PC-3 (cell line): ENCODE data around the gene PSG4. TPM values are rescaled to one million over a fixed set of nuclear protein-coding genes. Genes with fewer than 3 reads are reported as not detected.
"Not testable (repeated sequence)": the region's sequence is repeated elsewhere in the genome, so short reads cannot be mapped to it uniquely, and the experiment has no call there.

ENCODE experiments used
- ATAC-seq: fragments of 200-7000 bp; cut with Tn5 transposase; 2 replicates; pipeline ENCODE4 v1.9.1; 2020; ENCODE audit warnings: mild to moderate bottlenecking, moderate library complexity
- BruUV-seq: library from RNA; stranded (reverse); fragments of 400-500 nt; replicated peaks from 2 replicates; lab custom pipeline; 2021; lab: Mats Ljungman, UMichigan
- CTCF ChIA-PET: fragments of 300-600 bp; sonication (Branson Sonifier 250); formaldehyde crosslinking; loops from one replicate; lab custom pipeline; 2022; ENCODE audit warnings: antibody characterized with exemption; lab: Charles Lee
- POLR2A ChIA-PET: fragments of 300-600 bp; sonication (Branson Sonifier 250); formaldehyde crosslinking; loops from one replicate; lab custom pipeline; 2022; ENCODE audit warnings: antibody characterized with exemption; ENCODE audit not compliant: unreplicated experiment; lab: Charles Lee
- DNase-seq: peaks from one replicate; pipeline ENCODE4 v3.0.0-alpha.2; 2015
- H2AFZ ChIP-seq: fragments of 300-600 bp; sonication (generic); 2 replicates; pipeline ENCODE4 v1.6.0; 2016; ENCODE audit warnings: antibody characterized with exemption, low read length
- H3F3A ChIP-seq: fragments of 300-600 bp; sonication (generic); one replicate; pipeline ENCODE4 v1.6.0; 2017; ENCODE audit warnings: antibody characterized with exemption, low read length, control low read depth, mild to moderate bottlenecking; ENCODE audit not compliant: unreplicated experiment
- H3K27ac ChIP-seq: fragments of 300-600 bp; sonication (generic); 2 replicates; pipeline ENCODE4 v1.5.1; 2016; ENCODE audit warnings: mild to moderate bottlenecking, low read length
- H3K27me3 ChIP-seq: fragments of 300-600 bp; sonication (generic); 2 replicates; pipeline ENCODE4 v1.6.1; 2016; ENCODE audit warnings: low read length, mixed read lengths
- H3K36me3 ChIP-seq: fragments of 300-600 bp; sonication (generic); 2 replicates; pipeline ENCODE4 v1.6.1; 2016; ENCODE audit warnings: low read depth, mixed run types, low read length, mixed read lengths
- H3K4me1 ChIP-seq: fragments of 300-600 bp; sonication (generic); 2 replicates; pipeline ENCODE4 v1.5.1; 2016; ENCODE audit warnings: low read length; ENCODE audit not compliant: insufficient read depth
- H3K4me2 ChIP-seq: fragments of 300-600 bp; sonication (generic); 2 replicates; pipeline ENCODE4 v1.6.0; 2016; ENCODE audit warnings: low read length
- H3K4me3 ChIP-seq: fragments of 300-600 bp; sonication (generic); 2 replicates; pipeline ENCODE4 v1.5.1; 2016; ENCODE audit warnings: mild to moderate bottlenecking, low read length, mixed read lengths
- H3K79me2 ChIP-seq: fragments of 300-600 bp; sonication (generic); 2 replicates; pipeline ENCODE4 v1.6.1; 2017; ENCODE audit warnings: low read length, mixed read lengths
- H3K9ac ChIP-seq: fragments of 300-600 bp; sonication (generic); 2 replicates; pipeline ENCODE4 v1.6.0; 2016; ENCODE audit warnings: mild to moderate bottlenecking, low read length
- H3K9me2 ChIP-seq: fragments of 300-600 bp; sonication (generic); replicated peaks from 2 replicates; pipeline ENCODE4 v1.6.1; 2016; ENCODE audit warnings: mixed run types, low read length, mixed read lengths
- H3K9me3 ChIP-seq: fragments of 300-600 bp; sonication (generic); 2 replicates; pipeline ENCODE4 v1.6.1; 2016; ENCODE audit warnings: low read length, mixed read lengths
- H4K20me1 ChIP-seq: fragments of 300-600 bp; sonication (generic); 2 replicates; pipeline ENCODE4 v1.6.1; 2016; ENCODE audit warnings: low read length, mixed read lengths
- intact Hi-C: fragments of 100-400 bp; cut with micrococcal nuclease; formaldehyde crosslinking; loops from 2 replicates; pipeline ENCODE4 v1.9.0; 2023
- total RNA-seq: library from RNA; depleted of rRNA; stranded (reverse); fragments of >200 nt; gene quantifications from 2 replicates; pipeline ENCODE4 v1.2.3, GENCODE V29; 2014
- TF ChIP-seq, protein P1 (sequence below): fragments of 300-600 bp; sonication (generic); conservative IDR thresholded peaks from 2 replicates; pipeline ENCODE4 v1.5.1; 2017; ENCODE audit warnings: antibody characterized with exemption, low read depth, mild to moderate bottlenecking, low read length

PSG4 gene
- total RNA-seq, 1 experiment from 2014 or later, result not detected

DNA sequence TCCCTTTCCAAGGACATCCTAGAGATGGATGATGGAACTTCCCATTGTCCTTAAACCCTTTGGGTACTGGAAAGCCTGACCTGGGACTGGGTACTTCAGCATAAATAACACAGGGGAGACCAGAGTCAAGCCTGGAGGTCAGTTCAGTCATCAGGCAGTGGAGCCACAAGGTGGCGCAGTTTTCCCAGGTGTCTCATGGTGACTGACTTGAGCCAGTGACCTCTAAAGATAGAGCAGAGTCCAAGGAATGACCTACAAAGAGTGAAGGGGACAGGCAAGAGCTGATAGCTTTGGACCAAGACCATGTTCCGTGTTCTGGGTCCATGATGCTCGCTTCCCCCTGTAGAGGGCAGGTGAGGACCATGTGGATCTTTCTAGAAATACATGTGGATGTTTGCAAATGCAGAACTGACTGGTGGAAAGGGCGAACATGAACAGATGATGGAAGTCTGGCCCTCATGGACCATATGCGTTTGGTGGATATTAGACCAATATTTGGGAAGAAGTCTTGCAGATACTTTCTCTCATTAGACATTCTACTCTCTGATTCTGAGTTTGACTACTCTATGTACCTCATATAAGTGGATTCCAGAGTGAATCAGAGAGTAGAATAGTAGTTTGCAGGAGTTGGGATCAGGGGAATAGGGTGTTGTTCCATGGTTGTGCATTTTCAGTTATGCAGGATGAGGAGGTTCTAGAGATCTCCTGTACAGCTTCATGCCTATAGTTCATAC, 6.6 kb downstream of the PSG4 start:
- H3K9me2 ChIP-seq, ATAC-seq, H3K4me3 ChIP-seq, BruUV-seq, H3K79me2 ChIP-seq, H3K27ac ChIP-seq, H3K36me3 ChIP-seq, H3K4me2 ChIP-seq, H2AFZ ChIP-seq, H3K27me3 ChIP-seq, CTCF ChIA-PET, intact Hi-C loops, H3K9ac ChIP-seq, H3F3A ChIP-seq, H4K20me1 ChIP-seq, H3K9me3 ChIP-seq, POLR2A ChIA-PET: not testable (repeated sequence)
- DNase-seq, result peak; percentile 24
- peaks cover 14% of the 10 kb centered on the region for H3K4me1 ChIP-seq
- TF ChIP-seq, protein P1, sequence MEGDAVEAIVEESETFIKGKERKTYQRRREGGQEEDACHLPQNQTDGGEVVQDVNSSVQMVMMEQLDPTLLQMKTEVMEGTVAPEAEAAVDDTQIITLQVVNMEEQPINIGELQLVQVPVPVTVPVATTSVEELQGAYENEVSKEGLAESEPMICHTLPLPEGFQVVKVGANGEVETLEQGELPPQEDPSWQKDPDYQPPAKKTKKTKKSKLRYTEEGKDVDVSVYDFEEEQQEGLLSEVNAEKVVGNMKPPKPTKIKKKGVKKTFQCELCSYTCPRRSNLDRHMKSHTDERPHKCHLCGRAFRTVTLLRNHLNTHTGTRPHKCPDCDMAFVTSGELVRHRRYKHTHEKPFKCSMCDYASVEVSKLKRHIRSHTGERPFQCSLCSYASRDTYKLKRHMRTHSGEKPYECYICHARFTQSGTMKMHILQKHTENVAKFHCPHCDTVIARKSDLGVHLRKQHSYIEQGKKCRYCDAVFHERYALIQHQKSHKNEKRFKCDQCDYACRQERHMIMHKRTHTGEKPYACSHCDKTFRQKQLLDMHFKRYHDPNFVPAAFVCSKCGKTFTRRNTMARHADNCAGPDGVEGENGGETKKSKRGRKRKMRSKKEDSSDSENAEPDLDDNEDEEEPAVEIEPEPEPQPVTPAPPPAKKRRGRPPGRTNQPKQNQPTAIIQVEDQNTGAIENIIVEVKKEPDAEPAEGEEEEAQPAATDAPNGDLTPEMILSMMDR, result peak; percentile 30

DNA sequence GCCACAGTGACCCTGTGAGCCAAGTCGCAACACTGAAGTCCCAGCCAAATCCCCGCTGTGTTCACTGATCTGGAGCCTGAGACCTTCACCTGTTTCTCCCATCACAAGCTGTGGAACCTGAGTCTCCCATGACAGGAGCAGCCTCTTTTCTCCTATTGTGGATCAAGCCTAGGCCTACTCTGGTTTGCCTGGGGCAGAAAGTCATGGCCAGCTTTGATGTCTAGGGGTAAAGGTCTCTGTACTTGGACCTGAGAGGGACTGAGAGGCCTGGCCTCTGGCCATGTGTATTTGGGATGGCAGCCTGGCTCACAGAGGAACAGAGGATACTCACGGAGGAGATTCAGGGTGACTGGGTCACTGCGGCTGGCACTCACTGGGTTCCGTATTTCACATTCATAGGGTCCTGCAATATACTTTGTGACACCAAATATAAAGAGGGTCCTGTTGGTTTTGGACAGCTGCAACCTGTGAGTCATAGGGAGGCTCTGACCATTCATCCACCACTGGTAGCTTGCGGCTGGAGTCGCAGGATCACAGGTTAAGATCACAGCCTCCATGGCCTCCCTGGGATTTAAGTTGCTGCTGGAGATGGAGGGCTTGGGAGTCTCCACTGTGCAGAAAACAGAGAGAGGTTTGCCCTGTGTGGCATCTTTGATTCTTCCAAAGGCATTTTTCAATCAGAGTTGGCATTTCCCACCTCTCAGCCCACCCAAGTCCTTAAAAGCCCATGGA, 7.6 kb downstream of the PSG4 start:
- H3F3A ChIP-seq, DNase-seq, H3K9me3 ChIP-seq, H4K20me1 ChIP-seq, H3K4me2 ChIP-seq, H2AFZ ChIP-seq, POLR2A ChIA-PET, H3K9ac ChIP-seq, H3K36me3 ChIP-seq, H3K79me2 ChIP-seq, intact Hi-C loops, BruUV-seq, H3K27ac ChIP-seq, ATAC-seq, H3K4me3 ChIP-seq, H3K9me2 ChIP-seq, CTCF ChIA-PET, H3K27me3 ChIP-seq: not testable (repeated sequence)
- peaks cover 14% of the 10 kb centered on the region for H3K4me1 ChIP-seq

DNA sequence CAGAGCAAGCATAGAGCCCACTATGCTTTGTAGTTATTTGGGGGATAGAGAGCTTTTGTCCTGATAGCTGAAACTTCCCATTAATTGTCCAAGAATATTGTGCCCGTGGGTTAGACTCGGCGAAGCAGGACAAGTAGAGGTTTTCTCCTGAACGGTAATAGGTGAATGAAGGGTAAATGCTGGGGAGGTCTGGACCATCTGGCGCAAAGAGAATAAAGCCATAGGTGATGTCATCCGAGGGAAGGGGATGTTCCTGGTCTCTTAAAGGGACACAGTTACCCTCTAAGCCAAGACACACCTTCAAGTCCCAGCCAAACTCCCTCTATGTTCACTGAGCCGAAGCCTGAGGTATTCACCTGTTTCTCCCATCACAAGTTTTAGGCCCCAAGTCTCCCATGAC, 11.0 kb downstream of the PSG4 start:
- H2AFZ ChIP-seq, H3K4me1 ChIP-seq, H3K27ac ChIP-seq, CTCF ChIA-PET, BruUV-seq, DNase-seq, H3F3A ChIP-seq, POLR2A ChIA-PET, ATAC-seq, H3K36me3 ChIP-seq, H3K4me3 ChIP-seq, H3K9ac ChIP-seq, intact Hi-C loops, H3K79me2 ChIP-seq, H3K27me3 ChIP-seq, H3K9me2 ChIP-seq, H3K9me3 ChIP-seq, H3K4me2 ChIP-seq, H4K20me1 ChIP-seq: not testable (repeated sequence)

DNA sequence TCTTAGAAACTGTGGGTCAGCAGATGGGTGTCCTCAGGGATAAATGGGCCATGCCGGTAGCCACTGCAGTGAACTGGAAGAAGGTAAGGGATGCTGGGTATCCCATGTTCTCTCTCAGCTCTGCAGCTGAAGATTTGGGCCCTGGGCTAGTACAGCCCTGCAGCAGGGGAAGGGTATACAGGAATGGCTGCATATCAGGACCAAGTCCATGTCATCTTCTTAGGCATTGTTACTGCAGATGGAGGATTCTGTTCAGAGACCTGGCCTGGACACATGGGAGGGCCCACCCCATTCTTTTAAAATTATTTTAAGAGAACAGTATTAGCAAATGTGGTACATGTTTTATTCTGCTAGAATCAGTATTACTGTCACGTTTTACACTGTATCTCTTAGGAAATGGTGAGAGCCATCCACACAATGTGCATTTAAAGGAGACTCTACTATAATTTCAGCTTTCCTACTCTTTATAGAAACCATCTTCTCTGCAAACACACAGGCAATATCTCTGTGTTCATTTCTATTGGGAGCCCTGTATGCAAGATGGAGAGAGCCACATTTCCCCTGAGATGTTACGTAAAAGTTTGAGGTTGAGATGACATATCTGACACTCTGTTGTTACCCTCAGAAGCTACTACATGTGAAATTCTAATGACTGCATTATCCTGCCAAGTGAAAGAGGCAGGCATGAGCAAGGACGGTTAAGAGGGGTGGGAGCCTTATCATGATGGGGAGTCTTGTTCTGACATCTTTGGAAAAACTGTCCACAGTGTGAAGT, 12.9 kb downstream of the PSG4 start:
- H3K27me3 ChIP-seq, ATAC-seq, H3K4me2 ChIP-seq, H3K79me2 ChIP-seq, H3K4me1 ChIP-seq, BruUV-seq, H2AFZ ChIP-seq, DNase-seq, H3K27ac ChIP-seq, intact Hi-C loops, H3K9me3 ChIP-seq, H3K9ac ChIP-seq, H3K36me3 ChIP-seq, POLR2A ChIA-PET, CTCF ChIA-PET, H3K9me2 ChIP-seq, H3K4me3 ChIP-seq, H3F3A ChIP-seq, H4K20me1 ChIP-seq: not testable (repeated sequence)
